Ishikawa (cell line): Measurements from ENCODE around the gene DSTYK.

Experiments used
- CEBPB ChIP-seq: IDR thresholded peaks from 2 replicates; pipeline ENCODE4 v1.6.1; 2012
- CREB1 ChIP-seq: IDR thresholded peaks from 2 replicates; pipeline ENCODE4 v1.6.1; 2012; ENCODE audit warnings: low read depth
- MAX ChIP-seq: IDR thresholded peaks from 2 replicates; pipeline ENCODE4 v1.6.1; 2012
- NFIC ChIP-seq: IDR thresholded peaks from 2 replicates; pipeline ENCODE4 v1.6.1; 2012
- RAD21 ChIP-seq: IDR thresholded peaks from 2 replicates; pipeline ENCODE4 v1.6.1; 2012; ENCODE audit warnings: low read depth
- REST ChIP-seq: IDR thresholded peaks from 2 replicates; pipeline ENCODE4 v1.6.1; 2012; ENCODE audit warnings: low read depth, mild to moderate bottlenecking
- TAF1 ChIP-seq: IDR thresholded peaks from 2 replicates; pipeline ENCODE4 v1.6.1; 2012; ENCODE audit warnings: low read depth, mild to moderate bottlenecking

- TF ChIP-seq RAD21 (no peak), MAX (no peak), TAF1 (no peak), NFIC (no peak), CREB1 (no peak), REST (no peak), CEBPB (no peak)
Observed at GRCh38 chr1:205098242-205098641, 113.3 kb downstream of the DSTYK start.
